Heart left ventricle (tissue), 16 donors: ENCODE data around the gene PDE10A. TPM values are rescaled to one million over a fixed set of nuclear protein-coding genes. Genes with fewer than 3 reads are reported as not detected.

ENCODE experiments used
- ATAC-seq, 4 donors: fragments of 200-7000 bp; cut with Tn5 transposase; one replicate each; pipeline ENCODE4 v1.9.1; 2020 to 2022; ENCODE audit warnings: moderate library complexity in 4 of 4, mild to moderate bottlenecking in 3 of 4, moderate number of reproducible peaks in 1 of 4
- DNase-seq, 5 donors: peaks; one replicate each; pipeline ENCODE4 v3.0.0-alpha.2; 2020
- H3K27ac ChIP-seq, 12 donors: fragments of 200-600 bp; sonication (generic) in 4 of 12; one replicate each; pipeline versions ENCODE4 v1.5.0 to v1.8.0; 2016 to 2022; ENCODE audit warnings: mild to moderate bottlenecking in 2 of 12
- H3K27me3 ChIP-seq, 9 donors: fragments of 200-600 bp; sonication (generic) in 2 of 9; one replicate each; pipeline versions ENCODE4 v1.5.1 to v1.8.0; 2016 to 2022; ENCODE audit warnings: mild to moderate bottlenecking in 3 of 9
- H3K36me3 ChIP-seq, 9 donors: fragments of 200-600 bp; sonication (generic) in 2 of 9; one replicate each; pipeline versions ENCODE4 v1.5.0 to v1.8.0; 2018 to 2022; ENCODE audit warnings: mild to moderate bottlenecking in 2 of 9
- H3K4me1 ChIP-seq, 12 donors: fragments of 200-600 bp; sonication (generic) in 4 of 12; one replicate each; pipeline versions ENCODE4 v1.5.0 to v1.8.0; 2016 to 2022; ENCODE audit warnings: mild to moderate bottlenecking in 3 of 12
- H3K4me3 ChIP-seq, 12 donors: fragments of 200-600 bp; sonication (generic) in 4 of 12; one replicate each; pipeline versions ENCODE4 v1.5.0 to v1.8.0; 2017 to 2022; ENCODE audit warnings: mild to moderate bottlenecking in 9 of 12, moderate library complexity in 4 of 12
- H3K9me3 ChIP-seq, 12 donors: fragments of 200-600 bp; sonication (generic) in 4 of 12; one replicate each; pipeline versions ENCODE4 v1.5.0 to v1.8.0; 2016 to 2022; ENCODE audit warnings: mild to moderate bottlenecking in 1 of 12
- CTCF ChIP-seq, 12 donors: fragments of 200-600 bp; sonication (generic) in 4 of 12; IDR thresholded peaks; one replicate each; pipeline versions ENCODE4 v1.5.0 to v1.8.0; 2018 to 2022; ENCODE audit warnings: antibody characterized with exemption in 12 of 12, mild to moderate bottlenecking in 5 of 12
- POLR2A ChIP-seq, 2 donors: fragments of 450-650 bp; IDR thresholded peaks; one replicate each; pipeline ENCODE4 v1.6.1; 2017; ENCODE audit warnings: antibody characterized with exemption in 2 of 2, mild to moderate bottlenecking in 2 of 2, moderate library complexity in 2 of 2
- WGBS, 4 donors: extraction: QIAGEN DNeasy Blood & Tissue Kit in 2 of 4; methylation state at CpG; one replicate each; pipeline versions ENCODE4 v1.1.5 to v1.1.7; 2013 to 2018; 5-methylcytosine and 5-hydroxymethylcytosine counted together
- intact Hi-C, 10 donors: fragments of 100-400 bp; cut with DNase I; formaldehyde crosslinking; loops; one replicate each; pipeline versions ENCODE4 v1.11.1 to v1.14.2; 2022
- polyA plus RNA-seq, 2 donors: library from polyadenylated mRNA; stranded (reverse); fragments of 200-250 nt; gene quantifications; one replicate each; pipeline ENCODE4 v1.2.3, GENCODE V29; 2013
- total RNA-seq, 9 donors: library from RNA; depleted of rRNA in 2 of 9; stranded (reverse); fragments of >200 nt in 2 of 9; fragmentation: NEBNext Ultra II Directional in 3 of 9; extraction: Animal tissue kit (Norgen Biotek cat#: 25700) in 3 of 9; gene quantifications; one replicate each; pipeline versions ENCODE4 v1.1.0 to v1.2.4, GENCODE V29; 2016 to 2023
- donor health status: ischemic (EF 13 %, LVEDD 7.1; RV severe dilation, severe dysfunction).
- donor health status: healthy with polysubstance abuse.
- donor health status: DM: no; HTN: yes; CAD: no.
- donor health status: DM: no; HTN: no; CAD: no.
- donor health status: ischemic (EF 25% LVEDD 6.9; RV normal size, moderate dysfunction).
- donor health status: ischemic (EF 25% LVEDD 5.7; RV mildly dilated, moderate dysfunction).
- donor health status: healthy.
- donor health status: DM: yes; HTN: yes; CAD: no.
- donor health status: ischemic (EF 35%, LVEDD 5.7; RV mildly dilated, moderate dysfunction).
- donor health status: nonischemic (EF 11% LVEDD 7.7; RV severe dilation, severe dysfunction).
- donor health status: DM: yes; HTN: yes; CAD: no.
- donor health status: PGD.
- donor health status: ischemic (EF 29% LVEDD 5.4; RV normal size, mild dysfunction).
- donor health status: nonischemic (EF 23%, LVEDD 6.1; RV moderate dilation, normal function).

PDE10A gene
- total and polyA plus RNA-seq, 11 donors: 4.2 to 22.4 (median 12.8) TPM

GRCh38 chr6:165580136-165580535 is 82.9 kb downstream of the PDE10A start:
- H3K36me3 ChIP-seq: no peaks in the 10 kb centered on the region
- peaks cover 0 to under 1% (median 0%) of the 10 kb centered on the region in 12 donors for H3K4me1 ChIP-seq
- H3K27ac ChIP-seq: no peak overlapping the region
- DNase-seq: no peak
- no peaks in the 10 kb centered on the region for H3K27me3 ChIP-seq
- H3K4me3 ChIP-seq: no peak overlapping the region
- WGBS, 4 donors: 92 to 96% (median 94%) methylated on average over 3 of the region's 3 CpGs
- intact Hi-C loops: no loop called here
- ATAC-seq: no peak
- peaks cover 0 to 3% (median 0%) of the 10 kb centered on the region in 12 donors for H3K9me3 ChIP-seq
- TF ChIP-seq POLR2A (IDR thresholded peaks at IDR 0.05): no peak
- TF ChIP-seq CTCF (IDR thresholded peaks at IDR 0.05): no peak

- TF ChIP-seq CTCF (IDR thresholded peaks at IDR 0.05) (no peak), POLR2A (IDR thresholded peaks at IDR 0.05) (no peak)
- H3K36me3 ChIP-seq: no peaks in the 10 kb centered on the region
- H3K4me1 ChIP-seq: peaks cover 0 to 11% (median 6%) of the 10 kb centered on the region in 12 donors
- H3K9me3 ChIP-seq: no peaks in the 10 kb centered on the region
- intact Hi-C loops: loop anchor here in 2 of 10 donors (5.0 to 10.0 kb wide), 2 partner anchors 66 to 83 kb away; partner anchors contain the start of gene PDE10A (in 1 of the 2)
- no peak for ATAC-seq
- no peak for DNase-seq
- no peaks in the 10 kb centered on the region for H3K27me3 ChIP-seq
- no peak overlapping the region for H3K27ac ChIP-seq
- no peak overlapping the region for H3K4me3 ChIP-seq
These were observed 83.9 kb downstream of the PDE10A start for GRCh38 chr6:165579151-165579550.

- 85 to 92% (median 92%) methylated on average over 13 of the region's 13 CpGs for WGBS, 4 donors
- intact Hi-C loops: loop anchor here in 2 of 10 donors (5.0 to 10.0 kb wide), 2 partner anchors 67 to 85 kb away; partner anchors contain the start of gene PDE10A (in 1 of the 2)
These were observed 85.5 kb downstream of the PDE10A start for GRCh38 chr6:165577556-165577955.

GRCh38 chr6:165575158-165575549 is 87.9 kb downstream of the PDE10A start:
- intact Hi-C loops: loop anchor here in 2 of 10 donors (5.0 to 10.0 kb wide), 2 partner anchors 70 to 87 kb away; partner anchors contain the start of gene PDE10A (in 1 of the 2)
- 65 to 84% (median 77%) methylated on average over 3 of the region's 3 CpGs for WGBS, 4 donors

More at GRCh38 chr6:165577556-165577955, 85.5 kb downstream of the PDE10A start:
- no peak overlapping the region for H3K27ac ChIP-seq
- peak in 1 of 5 donors; percentile 49 for DNase-seq
- ATAC-seq: no peak
- no peaks in the 10 kb centered on the region for H3K27me3 ChIP-seq
- H3K36me3 ChIP-seq: no peaks in the 10 kb centered on the region
- H3K4me1 ChIP-seq: peaks cover 0 to 23% (median 15%) of the 10 kb centered on the region in 12 donors
- no peak overlapping the region for H3K4me3 ChIP-seq
- no peaks in the 10 kb centered on the region for H3K9me3 ChIP-seq
- TF ChIP-seq CTCF (IDR thresholded peaks at IDR 0.05) (no peak), POLR2A (IDR thresholded peaks at IDR 0.05) (no peak)

More at GRCh38 chr6:165575158-165575549, 87.9 kb downstream of the PDE10A start:
- no peaks in the 10 kb centered on the region for H3K27me3 ChIP-seq
- peak overlapping the region in 5 of 12 donors; percentile 9 to 38 (median 26) for H3K27ac ChIP-seq
- no peaks in the 10 kb centered on the region for H3K36me3 ChIP-seq
- no peak for DNase-seq
- H3K4me1 ChIP-seq: peaks cover 0 to 29% (median 20%) of the 10 kb centered on the region in 12 donors
- peaks cover 0 to 5% (median 0%) of the 10 kb centered on the region in 12 donors for H3K9me3 ChIP-seq
- H3K4me3 ChIP-seq: no peak overlapping the region
- TF ChIP-seq POLR2A (IDR thresholded peaks at IDR 0.05): no peak
- no peak for TF ChIP-seq CTCF (IDR thresholded peaks at IDR 0.05)
- ATAC-seq: peak in 1 of 4 donors; percentile 20
